HG03280 (cell line): ENCODE measurements around the gene HABP4.

Source experiments
- ATAC-seq: cut with Tn5 transposase; IDR thresholded peaks from one replicate; pipeline ENCODE4 v1.9.1; 2021; ENCODE audit warnings: mild to moderate bottlenecking, moderate library complexity; ENCODE audit not compliant: unreplicated experiment

HABP4 gene

GRCh38 chr9:96515621-96516470 lies 65.9 kb downstream of the HABP4 start:
- no peak for ATAC-seq

- no peak for ATAC-seq
These were observed 69.1 kb downstream of the HABP4 start for GRCh38 chr9:96519095-96519494.

GRCh38 chr9:96519787-96520186 lies 69.8 kb downstream of the HABP4 start:
- no peak for ATAC-seq

- no peak for ATAC-seq
These were observed 72.4 kb downstream of the HABP4 start for GRCh38 chr9:96522366-96522765.

- ATAC-seq: no peak
These were observed 73.4 kb downstream of the HABP4 start for GRCh38 chr9:96523374-96523773.

- no peak for ATAC-seq
These were observed 74.1 kb downstream of the HABP4 start for GRCh38 chr9:96524045-96524444.

GRCh38 chr9:96524764-96525163 lies 74.8 kb downstream of the HABP4 start:
- no peak for ATAC-seq

GRCh38 chr9:96532173-96532572 lies 82.2 kb downstream of the HABP4 start:
- no peak for ATAC-seq

GRCh38 chr9:96540106-96540505 lies 90.1 kb downstream of the HABP4 start:
- ATAC-seq: no peak
